Stimulated activated memory B cell treated with anti-CD40 and anti-IgM and Interleukin-4, amounts not matched to agents 10 μg/mL and 1 μg/mL and 100 μg/mL, for 72 hours (primary cell): ENCODE data around the gene TNIP1.

ENCODE experiments used
- ATAC-seq: fragments of 150-1000 bp; cut with Tn5 transposase; 2 replicates; pipeline ENCODE4 v1.10.0; 2021
- H3K27ac Mint-ChIP-seq: one replicate; pipeline ENCODE4 v1.8.0; 2022; ENCODE audit warnings: mild to moderate bottlenecking, mixed read lengths
- H3K27me3 Mint-ChIP-seq: one replicate; pipeline ENCODE4 v1.8.0; 2022; ENCODE audit warnings: mixed read lengths
- H3K36me3 Mint-ChIP-seq: one replicate; pipeline ENCODE4 v1.8.0; 2022; ENCODE audit warnings: mixed read lengths
- H3K4me1 Mint-ChIP-seq: one replicate; pipeline ENCODE4 v1.8.0; 2022; ENCODE audit warnings: mixed read lengths
- H3K4me3 Mint-ChIP-seq: one replicate; pipeline ENCODE4 v1.8.0; 2022; ENCODE audit warnings: mild to moderate bottlenecking, moderate library complexity, mixed read lengths
- H3K9me3 Mint-ChIP-seq: one replicate; pipeline ENCODE4 v1.8.0; 2022; ENCODE audit warnings: mixed read lengths

The TNIP1 gene

DNA sequence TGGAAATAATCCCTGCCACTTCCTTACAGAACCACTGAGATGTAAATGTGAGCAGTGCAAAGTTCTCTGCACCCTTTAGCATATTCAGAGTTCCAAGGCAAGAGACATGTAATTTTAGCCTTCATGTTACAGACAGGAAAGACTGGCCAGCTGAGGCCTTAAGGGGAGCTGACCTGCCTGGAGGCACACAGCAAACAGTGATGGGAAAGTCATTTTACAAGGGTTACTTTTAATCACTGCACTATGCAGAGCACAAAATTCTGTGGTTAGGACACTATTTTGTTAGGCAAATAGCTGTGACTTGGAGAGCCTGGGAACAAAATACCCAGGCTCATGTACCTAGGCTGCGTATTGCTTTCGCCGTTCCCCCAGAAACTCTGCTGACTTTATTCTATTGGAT is 30.2 kb upstream of the TNIP1 start:
- Mint-ChIP-seq H3K4me3 (no peak overlapping the region), H3K27me3 (no peaks in the 10 kb centered on the region), H3K36me3 (peaks cover 59% of the 10 kb centered on the region), H3K9me3 (no peaks in the 10 kb centered on the region), H3K27ac (peak overlapping the region; percentile 86), H3K4me1 (peaks cover 50% of the 10 kb centered on the region)
- ATAC-seq = no peak

DNA sequence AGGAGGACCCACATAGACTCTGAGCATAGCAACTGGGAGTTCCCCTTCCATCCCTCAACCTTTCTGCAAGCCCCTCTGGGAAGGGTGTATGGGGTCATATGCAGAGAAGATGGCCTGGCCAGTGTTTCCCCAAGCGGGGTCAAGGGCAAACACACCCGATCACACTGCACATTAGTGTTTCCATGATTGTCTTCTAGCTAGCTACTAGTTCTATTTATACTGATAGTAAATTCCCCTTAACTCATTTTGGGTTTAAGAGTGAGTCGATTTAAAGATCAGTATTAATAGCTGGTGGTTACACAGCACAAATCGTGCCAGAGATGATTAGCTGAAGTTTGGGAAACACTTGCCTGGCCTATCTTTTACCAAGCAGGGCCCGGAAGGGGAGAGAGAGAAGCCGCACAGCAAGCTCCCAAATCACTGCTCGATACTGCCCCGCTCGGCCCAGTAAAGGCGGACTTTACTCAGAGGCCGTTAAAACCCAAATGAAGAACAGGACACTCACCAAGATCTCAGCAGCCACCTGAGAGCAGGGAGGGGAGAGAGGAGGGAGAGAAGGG is 29.4 kb upstream of the TNIP1 start:
- Mint-ChIP-seq H3K36me3 (peaks cover 63% of the 10 kb centered on the region), H3K27ac (peak overlapping the region; percentile 86), H3K9me3 (no peaks in the 10 kb centered on the region), H3K4me1 (peaks cover 47% of the 10 kb centered on the region), H3K4me3 (peak overlapping the region; percentile 30), H3K27me3 (no peaks in the 10 kb centered on the region)
- peak; percentile 83 for ATAC-seq

DNA sequence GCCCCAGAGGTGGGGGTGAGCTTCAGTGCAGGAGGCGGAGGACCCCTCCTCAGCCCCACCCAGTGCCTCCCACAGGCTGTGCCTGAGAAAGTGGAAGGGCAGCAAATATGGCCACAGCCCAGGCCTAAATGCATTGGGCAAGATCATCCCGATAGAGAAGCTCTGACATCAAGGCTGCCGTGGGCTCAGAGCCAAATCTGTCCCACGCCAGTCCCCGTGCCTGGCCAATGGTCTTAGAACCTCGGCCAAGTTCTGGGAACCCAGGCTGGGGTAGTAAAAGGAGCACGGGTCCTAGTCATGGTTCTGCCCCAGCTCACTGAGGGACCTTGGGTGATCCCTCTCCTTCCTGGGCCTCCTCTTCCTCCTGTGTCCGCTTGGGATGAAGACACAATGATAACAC is 27.7 kb upstream of the TNIP1 start:
- ATAC-seq = no peak
- Mint-ChIP-seq H3K27ac (peak overlapping the region; percentile 86), H3K9me3 (no peaks in the 10 kb centered on the region), H3K4me3 (no peak overlapping the region), H3K36me3 (peaks cover 68% of the 10 kb centered on the region), H3K4me1 (peaks cover 46% of the 10 kb centered on the region), H3K27me3 (no peaks in the 10 kb centered on the region)

DNA sequence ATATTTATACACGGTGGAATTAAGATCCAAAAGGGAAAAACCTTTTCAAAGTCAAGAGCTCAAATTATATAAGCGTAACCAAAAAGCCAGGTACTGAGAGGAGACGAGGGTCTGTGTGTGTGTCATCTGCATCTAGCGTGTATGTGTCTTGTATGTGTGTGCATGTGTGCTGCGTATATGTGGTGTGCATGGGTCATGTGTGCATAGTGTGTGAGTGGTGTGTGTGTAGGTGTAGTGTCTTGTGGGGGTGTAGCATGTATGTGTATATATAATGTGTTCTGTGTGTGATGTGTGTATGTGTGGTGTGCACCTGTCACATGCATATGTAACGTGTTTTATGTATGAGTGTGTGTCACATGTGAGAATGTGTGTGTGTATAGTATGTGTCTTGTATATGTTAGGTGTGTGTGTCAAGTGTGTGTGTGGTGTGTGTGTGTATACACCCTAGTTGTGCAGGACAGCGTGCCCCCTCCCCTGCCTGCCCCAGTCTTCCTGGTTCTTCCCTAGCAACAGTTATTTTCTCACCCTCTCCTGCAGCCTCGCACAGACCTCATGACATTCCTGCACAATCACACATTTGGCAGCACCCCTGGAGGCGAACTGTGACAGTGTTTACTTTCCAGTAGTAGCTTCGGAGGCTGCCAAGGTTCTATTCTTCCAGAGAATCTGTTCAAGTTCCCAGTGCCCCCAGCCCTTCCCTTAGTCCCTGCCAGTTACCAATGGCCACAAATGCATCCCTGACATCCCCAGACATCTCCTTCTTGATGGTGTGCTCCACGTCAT is 27.1 kb upstream of the TNIP1 start:
- peaks cover 46% of the 10 kb centered on the region for H3K4me1 Mint-ChIP-seq
- H3K36me3 Mint-ChIP-seq = peaks cover 70% of the 10 kb centered on the region
- no peak overlapping the region for H3K4me3 Mint-ChIP-seq
- peak overlapping the region; percentile 86 for H3K27ac Mint-ChIP-seq
- no peak for ATAC-seq
- no peaks in the 10 kb centered on the region for H3K9me3 Mint-ChIP-seq
- H3K27me3 Mint-ChIP-seq = no peaks in the 10 kb centered on the region

DNA sequence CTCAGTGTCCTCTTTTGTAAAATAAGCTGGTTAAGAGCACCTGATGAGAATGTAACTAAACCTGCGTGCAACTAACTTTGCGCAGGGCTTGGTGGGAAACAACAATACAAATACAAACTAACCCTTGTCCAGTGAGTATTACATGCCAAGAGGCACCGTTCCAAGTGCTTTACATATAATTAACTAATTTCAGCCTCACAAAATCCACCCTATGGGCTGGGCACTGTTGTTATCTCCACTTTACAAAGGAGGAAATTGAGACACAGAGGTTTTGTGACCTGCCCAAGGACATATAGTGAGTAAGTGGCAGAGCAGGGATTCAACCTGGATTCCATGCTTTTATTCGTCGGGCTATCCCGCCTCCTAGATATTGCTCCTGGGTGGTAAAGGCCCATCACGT is 26.2 kb upstream of the TNIP1 start:
- Mint-ChIP-seq H3K27me3 (no peaks in the 10 kb centered on the region), H3K4me3 (no peak overlapping the region), H3K36me3 (peaks cover 73% of the 10 kb centered on the region), H3K4me1 (peaks cover 46% of the 10 kb centered on the region), H3K27ac (peak overlapping the region; percentile 69), H3K9me3 (no peaks in the 10 kb centered on the region)
- ATAC-seq = no peak

DNA sequence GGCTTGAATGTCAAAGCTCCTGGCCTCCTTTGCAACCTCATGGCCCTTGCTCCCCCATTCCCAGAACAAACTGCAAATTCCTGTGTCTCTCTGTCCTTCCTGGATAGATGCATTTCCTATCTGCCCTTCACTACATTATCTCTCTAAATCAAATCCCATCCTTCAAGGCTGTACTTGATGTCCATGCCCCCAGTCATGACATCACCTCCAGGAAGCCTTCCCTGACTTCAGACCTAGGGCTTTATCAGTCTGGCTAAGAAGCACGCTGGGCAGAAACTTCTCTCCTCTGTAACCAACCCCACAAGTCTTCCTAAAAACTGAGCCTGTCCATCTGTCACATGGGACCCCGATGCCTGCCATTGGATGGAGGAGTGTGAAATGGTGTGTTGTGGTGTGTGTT is 25.7 kb upstream of the TNIP1 start:
- Mint-ChIP-seq H3K4me1 (peaks cover 48% of the 10 kb centered on the region), H3K4me3 (no peak overlapping the region), H3K27ac (peak overlapping the region; percentile 69), H3K27me3 (no peaks in the 10 kb centered on the region), H3K36me3 (peaks cover 78% of the 10 kb centered on the region), H3K9me3 (no peaks in the 10 kb centered on the region)
- ATAC-seq = no peak

DNA sequence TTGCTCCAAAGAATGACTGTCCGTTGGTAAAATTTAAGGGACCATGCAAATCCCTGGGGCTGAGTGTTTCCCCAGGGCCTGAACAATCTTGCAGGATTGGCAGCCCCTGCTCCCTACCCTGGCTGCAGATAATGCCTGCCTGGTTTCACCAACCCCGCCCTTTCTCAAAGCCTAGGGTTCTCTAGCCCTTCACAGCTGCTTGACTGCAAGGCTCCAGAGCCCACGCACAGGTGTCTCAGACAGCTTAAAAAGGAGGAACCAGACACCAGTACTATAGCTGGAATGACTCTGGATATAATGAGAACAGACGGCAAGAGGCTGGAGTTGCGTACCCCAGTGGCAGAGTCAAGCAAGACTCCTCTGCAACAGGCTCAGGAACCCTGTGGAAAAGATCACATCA is 25.2 kb upstream of the TNIP1 start:
- peaks cover 83% of the 10 kb centered on the region for H3K36me3 Mint-ChIP-seq
- peak; percentile 64 for ATAC-seq
- no peaks in the 10 kb centered on the region for H3K27me3 Mint-ChIP-seq

DNA sequence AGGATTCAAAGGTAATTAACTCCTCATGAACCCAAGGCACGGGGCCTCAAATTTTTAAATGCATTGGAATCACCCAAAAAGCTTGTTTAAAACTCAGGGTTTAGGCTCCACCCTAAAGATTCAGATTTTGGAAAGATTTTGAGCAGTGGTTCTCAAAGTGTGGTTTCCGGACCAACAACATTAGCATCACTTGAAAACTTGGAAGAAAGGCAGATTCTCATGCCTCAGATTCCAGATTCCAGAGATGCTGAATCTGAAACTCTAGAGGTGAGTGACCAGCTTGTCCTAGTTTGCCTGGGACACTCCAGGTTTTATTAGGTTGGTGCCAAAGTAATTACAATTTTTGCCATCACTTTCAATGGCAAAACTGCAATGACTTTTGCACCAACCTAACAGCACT is 24.7 kb upstream of the TNIP1 start:
- Mint-ChIP-seq H3K4me3 (no peak overlapping the region), H3K27me3 (no peaks in the 10 kb centered on the region), H3K4me1 (peaks cover 45% of the 10 kb centered on the region), H3K27ac (peak overlapping the region; percentile 69), H3K36me3 (peaks cover 88% of the 10 kb centered on the region), H3K9me3 (no peaks in the 10 kb centered on the region)
- ATAC-seq = no peak

More for the DNA sequence above, 25.2 kb upstream of the TNIP1 start:
- H3K27ac Mint-ChIP-seq = peak overlapping the region; percentile 69
- H3K4me1 Mint-ChIP-seq = peaks cover 45% of the 10 kb centered on the region
- H3K9me3 Mint-ChIP-seq = no peaks in the 10 kb centered on the region
- no peak overlapping the region for H3K4me3 Mint-ChIP-seq

DNA sequence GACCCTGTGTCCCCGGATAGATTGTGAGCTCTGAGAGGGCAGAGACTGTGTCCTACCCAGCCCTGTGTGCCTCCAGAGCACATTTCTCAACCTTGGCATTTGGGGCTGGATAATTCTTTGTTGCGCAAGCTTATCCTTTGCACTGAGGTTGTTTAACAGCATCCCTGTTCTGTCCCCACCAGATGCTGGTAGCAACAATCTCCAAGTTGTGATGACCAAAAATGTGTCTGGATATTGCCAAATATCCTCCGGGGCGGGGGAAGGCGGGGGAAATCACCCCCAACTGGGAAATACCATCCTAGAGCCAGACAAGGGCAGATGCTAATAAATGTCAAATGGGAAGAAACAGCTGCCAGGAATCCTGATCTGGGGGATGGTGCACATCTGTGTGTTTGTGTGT is 24.0 kb upstream of the TNIP1 start:
- peak overlapping the region; percentile 69 for H3K27ac Mint-ChIP-seq

DNA sequence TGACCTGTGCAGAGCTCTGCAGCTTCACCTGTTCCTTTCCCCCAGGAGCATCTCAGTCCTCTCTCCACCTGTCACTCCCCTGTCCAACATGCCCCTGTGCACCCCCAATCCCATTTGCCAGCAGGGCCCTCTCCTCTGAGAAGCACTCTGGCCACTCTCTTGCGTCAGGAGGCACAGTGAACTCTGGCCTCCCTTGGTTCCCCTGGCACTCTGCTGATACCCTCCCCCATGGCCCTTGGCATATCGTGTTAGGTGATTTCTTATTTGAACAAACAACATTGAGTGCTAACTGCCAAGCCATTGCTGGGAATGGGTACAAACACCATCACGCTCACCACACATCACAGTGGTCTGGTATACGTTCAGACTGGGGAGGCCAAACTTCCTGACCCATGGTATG is 20.9 kb upstream of the TNIP1 start:
- Mint-ChIP-seq H3K27me3 (no peaks in the 10 kb centered on the region), H3K4me1 (peaks cover 58% of the 10 kb centered on the region), H3K36me3 (peaks cover 67% of the 10 kb centered on the region), H3K4me3 (no peak overlapping the region), H3K9me3 (no peaks in the 10 kb centered on the region), H3K27ac (peak overlapping the region; percentile 59)
- ATAC-seq = no peak

More for the DNA sequence above, 24.0 kb upstream of the TNIP1 start:
- no peak for ATAC-seq
- peaks cover 88% of the 10 kb centered on the region for H3K36me3 Mint-ChIP-seq
- no peak overlapping the region for H3K4me3 Mint-ChIP-seq
- no peaks in the 10 kb centered on the region for H3K27me3 Mint-ChIP-seq
- peaks cover 45% of the 10 kb centered on the region for H3K4me1 Mint-ChIP-seq
- no peaks in the 10 kb centered on the region for H3K9me3 Mint-ChIP-seq

DNA sequence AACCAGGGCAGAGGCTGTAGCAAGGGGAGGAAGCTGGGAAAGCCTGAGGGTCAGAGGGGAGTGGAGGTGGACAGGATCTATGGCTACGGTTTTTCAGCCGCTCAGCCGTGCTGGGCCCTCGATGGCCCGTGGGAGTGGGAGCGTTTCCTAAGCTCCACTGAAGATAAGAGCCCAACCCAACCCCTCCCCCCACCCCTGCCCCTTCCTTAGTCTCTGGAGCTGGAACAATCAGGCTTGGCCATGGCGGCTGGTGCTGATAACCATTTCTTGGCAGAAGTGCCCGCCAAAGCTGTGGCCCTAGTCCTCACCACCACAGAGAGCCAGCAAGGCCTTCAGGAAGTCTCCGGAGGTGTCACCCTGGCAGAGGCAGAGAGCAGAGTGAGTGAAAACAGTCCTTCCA is 20.3 kb upstream of the TNIP1 start:
- Mint-ChIP-seq H3K4me3 (no peak overlapping the region), H3K27ac (peak overlapping the region; percentile 77), H3K36me3 (peaks cover 61% of the 10 kb centered on the region), H3K9me3 (no peaks in the 10 kb centered on the region), H3K27me3 (no peaks in the 10 kb centered on the region), H3K4me1 (peaks cover 57% of the 10 kb centered on the region)
- ATAC-seq = no peak

DNA sequence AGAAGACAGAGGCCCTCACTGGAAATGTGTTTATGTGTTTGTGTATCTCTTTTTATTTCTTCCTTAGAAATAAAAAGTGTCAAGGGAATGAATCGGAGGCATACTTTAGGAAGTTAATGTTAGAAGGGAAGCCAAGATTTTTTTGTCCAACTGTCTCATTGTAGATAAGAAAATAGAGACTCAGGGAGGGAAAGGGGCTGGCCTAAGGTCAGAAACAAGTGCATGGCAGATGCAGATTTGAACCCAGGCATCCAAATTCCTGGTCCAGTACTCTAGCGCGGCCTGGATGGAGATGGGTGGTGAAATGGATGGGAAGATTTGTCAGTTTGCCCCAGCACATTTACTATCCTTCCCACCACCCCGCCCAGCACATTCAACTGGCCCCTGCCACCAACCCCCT is 19.8 kb upstream of the TNIP1 start:
- H3K36me3 Mint-ChIP-seq = peaks cover 57% of the 10 kb centered on the region
- no peaks in the 10 kb centered on the region for H3K9me3 Mint-ChIP-seq
- H3K27ac Mint-ChIP-seq = peak overlapping the region; percentile 77
- no peaks in the 10 kb centered on the region for H3K27me3 Mint-ChIP-seq
- no peak overlapping the region for H3K4me3 Mint-ChIP-seq
- ATAC-seq = no peak
- H3K4me1 Mint-ChIP-seq = peaks cover 59% of the 10 kb centered on the region

DNA sequence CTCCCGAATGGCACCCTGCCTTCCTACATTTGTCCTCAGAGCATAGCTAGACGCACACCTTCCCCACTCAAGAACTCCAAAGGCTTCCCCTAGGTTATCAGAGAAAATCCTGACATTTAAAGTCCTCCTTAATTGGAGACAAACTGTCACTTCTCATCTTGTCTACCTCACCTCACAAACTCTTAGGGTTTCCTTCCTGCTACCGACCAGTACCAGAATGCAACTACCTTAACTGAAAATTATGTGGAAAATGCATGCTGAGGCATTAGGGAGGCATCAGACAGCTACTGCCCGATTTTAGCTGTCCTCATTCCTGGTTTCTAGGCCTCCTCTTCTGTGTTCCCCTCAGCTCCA is 17.9 kb upstream of the TNIP1 start:
- H3K36me3 Mint-ChIP-seq = peaks cover 44% of the 10 kb centered on the region
- H3K9me3 Mint-ChIP-seq = no peaks in the 10 kb centered on the region
- H3K27ac Mint-ChIP-seq = peak overlapping the region; percentile 77
- peaks cover 78% of the 10 kb centered on the region for H3K4me1 Mint-ChIP-seq
- H3K4me3 Mint-ChIP-seq = no peak overlapping the region
- ATAC-seq = no peak
- no peaks in the 10 kb centered on the region for H3K27me3 Mint-ChIP-seq

DNA sequence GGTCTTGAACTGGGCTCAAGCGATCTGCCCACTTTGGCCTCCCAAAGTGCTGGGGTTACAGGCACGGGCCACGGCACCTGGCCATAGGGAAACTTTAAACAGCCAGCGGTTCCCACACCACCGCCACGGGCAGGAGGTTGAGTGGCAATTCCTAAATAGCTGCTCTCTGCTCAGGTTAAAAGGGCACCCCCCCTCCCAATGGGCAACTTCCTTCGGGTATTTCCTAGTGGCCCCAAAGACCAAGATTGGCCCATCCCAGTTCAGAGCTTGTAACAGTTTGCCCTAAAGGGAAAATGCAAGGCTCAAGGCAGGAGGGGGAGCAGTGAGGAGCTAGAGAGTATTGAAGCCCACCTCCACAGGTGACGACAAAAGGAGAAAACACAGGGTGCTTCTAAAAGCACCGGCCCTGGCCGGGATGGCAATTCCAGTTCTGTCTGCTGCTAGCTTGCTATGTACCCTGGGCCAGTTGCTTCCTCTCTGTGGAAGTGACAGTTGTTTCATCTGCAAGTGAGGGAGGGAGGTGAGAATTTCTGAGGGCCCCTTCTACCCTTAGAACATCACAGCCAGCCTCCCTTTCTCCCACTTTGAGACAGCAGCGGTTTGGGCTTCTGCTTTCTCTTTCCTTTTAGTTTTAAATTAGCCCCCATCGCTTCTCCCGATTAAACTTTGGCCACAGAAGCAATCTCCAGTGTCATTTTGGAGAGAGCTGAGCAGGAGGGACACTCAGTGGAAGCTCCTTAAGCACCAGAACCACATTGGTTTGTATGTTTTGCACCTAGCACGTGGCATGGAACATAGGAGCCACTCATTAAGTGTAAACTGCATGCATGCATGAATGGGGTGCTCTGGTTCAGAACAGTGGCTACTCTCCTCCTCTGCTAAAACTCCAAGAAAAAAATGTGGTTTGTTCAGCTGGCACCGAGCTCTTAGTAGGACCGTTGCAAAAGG is 17.3 kb upstream of the TNIP1 start:
- H3K27ac Mint-ChIP-seq = peak overlapping the region; percentile 77
- H3K27me3 Mint-ChIP-seq = no peaks in the 10 kb centered on the region
- peaks cover 85% of the 10 kb centered on the region for H3K4me1 Mint-ChIP-seq
- peak overlapping the region; percentile 32 for H3K4me3 Mint-ChIP-seq
- H3K9me3 Mint-ChIP-seq = no peaks in the 10 kb centered on the region
- H3K36me3 Mint-ChIP-seq = peaks cover 39% of the 10 kb centered on the region
- peak; percentile 70 for ATAC-seq

DNA sequence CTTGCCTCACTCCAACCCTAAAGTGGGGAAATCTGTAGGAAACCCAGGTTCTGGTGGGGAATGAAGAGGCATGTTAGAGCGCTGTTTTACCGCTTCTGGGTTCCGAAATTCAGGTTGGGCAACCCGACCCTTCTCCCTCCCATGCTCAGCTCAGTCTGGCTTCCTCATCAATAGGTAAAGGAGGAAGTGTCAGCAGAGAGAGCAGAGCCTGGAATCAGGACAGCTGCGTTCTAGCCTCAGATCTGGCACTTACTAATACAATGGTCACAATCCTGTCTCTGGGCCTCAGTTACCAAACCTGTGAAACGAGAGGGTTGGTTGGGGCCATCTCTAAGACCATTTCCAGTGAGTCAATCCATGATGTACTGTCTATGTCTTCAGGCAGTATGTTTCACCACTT is 16.2 kb upstream of the TNIP1 start:
- Mint-ChIP-seq H3K4me1 (peaks cover 92% of the 10 kb centered on the region), H3K36me3 (peaks cover 30% of the 10 kb centered on the region), H3K9me3 (no peaks in the 10 kb centered on the region), H3K27me3 (no peaks in the 10 kb centered on the region), H3K27ac (peak overlapping the region; percentile 85), H3K4me3 (no peak overlapping the region)
- no peak for ATAC-seq
